ENCODE data around the gene OPCML.

OPCML gene

DNA sequence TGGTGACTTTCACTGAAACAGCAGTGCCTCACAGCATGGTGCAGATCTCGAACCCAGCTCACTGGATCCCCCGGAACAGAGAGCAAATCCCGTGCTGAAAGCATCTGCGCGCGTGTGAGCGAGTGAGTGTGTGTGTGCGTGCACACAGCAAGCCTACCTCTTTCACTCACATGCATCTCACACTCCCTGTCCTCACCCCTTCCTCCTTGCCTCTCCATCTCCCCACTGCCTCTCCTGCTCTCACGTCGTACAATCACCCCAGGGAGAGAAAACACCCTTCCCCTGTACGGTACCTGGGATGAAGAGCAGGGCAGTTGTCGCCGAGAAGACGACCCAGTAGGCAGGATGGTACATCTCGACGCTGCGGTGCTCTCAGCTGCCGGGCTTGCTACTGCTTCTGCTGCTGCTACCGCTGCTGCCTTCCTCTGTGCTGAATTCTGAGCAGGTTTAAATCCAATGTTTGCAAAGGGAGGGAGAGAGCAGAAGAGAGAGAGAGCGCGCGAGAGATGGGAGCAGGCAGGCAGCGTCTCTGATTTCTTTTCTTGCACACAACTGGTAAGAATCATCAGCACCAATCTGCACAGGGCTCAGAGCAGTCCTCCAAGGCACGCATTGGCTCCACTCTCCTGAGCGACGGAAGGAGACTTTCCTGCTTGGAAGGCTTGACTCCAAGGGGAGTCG, at the start of gene OPCML:
Gene OPCML, minus strand, starts transcription at position 531 of the 681 bp plus-strand sequence.
- TF ChIP-seq, protein P1, sequence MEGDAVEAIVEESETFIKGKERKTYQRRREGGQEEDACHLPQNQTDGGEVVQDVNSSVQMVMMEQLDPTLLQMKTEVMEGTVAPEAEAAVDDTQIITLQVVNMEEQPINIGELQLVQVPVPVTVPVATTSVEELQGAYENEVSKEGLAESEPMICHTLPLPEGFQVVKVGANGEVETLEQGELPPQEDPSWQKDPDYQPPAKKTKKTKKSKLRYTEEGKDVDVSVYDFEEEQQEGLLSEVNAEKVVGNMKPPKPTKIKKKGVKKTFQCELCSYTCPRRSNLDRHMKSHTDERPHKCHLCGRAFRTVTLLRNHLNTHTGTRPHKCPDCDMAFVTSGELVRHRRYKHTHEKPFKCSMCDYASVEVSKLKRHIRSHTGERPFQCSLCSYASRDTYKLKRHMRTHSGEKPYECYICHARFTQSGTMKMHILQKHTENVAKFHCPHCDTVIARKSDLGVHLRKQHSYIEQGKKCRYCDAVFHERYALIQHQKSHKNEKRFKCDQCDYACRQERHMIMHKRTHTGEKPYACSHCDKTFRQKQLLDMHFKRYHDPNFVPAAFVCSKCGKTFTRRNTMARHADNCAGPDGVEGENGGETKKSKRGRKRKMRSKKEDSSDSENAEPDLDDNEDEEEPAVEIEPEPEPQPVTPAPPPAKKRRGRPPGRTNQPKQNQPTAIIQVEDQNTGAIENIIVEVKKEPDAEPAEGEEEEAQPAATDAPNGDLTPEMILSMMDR (IDR thresholded peaks at IDR 0.05; ENCODE audit: borderline replicate concordance, insufficient read depth, low read depth, low read length): no peak
- no peak within 1 kb of the TSS for H3K4me3 ChIP-seq (ENCODE audit: low read depth, low read length)

DNA sequence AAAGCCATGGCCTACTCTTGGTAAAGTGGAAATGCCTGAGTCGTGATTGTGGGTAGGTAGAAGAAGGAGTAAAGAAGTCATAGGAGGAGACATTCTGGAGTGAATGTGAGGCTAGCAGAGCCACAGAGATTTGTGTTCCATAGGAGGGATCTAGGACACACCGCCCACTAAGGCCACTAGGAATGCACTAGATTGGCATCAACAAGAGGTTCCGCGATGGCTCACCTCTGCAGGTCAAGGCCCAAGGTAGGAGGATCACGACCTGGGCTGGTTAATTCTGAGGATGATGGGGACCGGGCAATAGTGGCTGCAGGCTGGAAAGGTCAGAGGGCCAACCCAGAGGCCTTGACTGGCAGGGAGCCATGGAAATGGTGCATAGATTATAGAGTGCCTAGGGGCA, 48.8 kb upstream of the OPCML start:
- TF ChIP-seq, protein P1 (IDR thresholded peaks at IDR 0.05; ENCODE audit: borderline replicate concordance, insufficient read depth, low read depth, low read length): no peak
- H3K4me3 ChIP-seq (ENCODE audit: low read depth, low read length): no peak overlapping the region

DNA sequence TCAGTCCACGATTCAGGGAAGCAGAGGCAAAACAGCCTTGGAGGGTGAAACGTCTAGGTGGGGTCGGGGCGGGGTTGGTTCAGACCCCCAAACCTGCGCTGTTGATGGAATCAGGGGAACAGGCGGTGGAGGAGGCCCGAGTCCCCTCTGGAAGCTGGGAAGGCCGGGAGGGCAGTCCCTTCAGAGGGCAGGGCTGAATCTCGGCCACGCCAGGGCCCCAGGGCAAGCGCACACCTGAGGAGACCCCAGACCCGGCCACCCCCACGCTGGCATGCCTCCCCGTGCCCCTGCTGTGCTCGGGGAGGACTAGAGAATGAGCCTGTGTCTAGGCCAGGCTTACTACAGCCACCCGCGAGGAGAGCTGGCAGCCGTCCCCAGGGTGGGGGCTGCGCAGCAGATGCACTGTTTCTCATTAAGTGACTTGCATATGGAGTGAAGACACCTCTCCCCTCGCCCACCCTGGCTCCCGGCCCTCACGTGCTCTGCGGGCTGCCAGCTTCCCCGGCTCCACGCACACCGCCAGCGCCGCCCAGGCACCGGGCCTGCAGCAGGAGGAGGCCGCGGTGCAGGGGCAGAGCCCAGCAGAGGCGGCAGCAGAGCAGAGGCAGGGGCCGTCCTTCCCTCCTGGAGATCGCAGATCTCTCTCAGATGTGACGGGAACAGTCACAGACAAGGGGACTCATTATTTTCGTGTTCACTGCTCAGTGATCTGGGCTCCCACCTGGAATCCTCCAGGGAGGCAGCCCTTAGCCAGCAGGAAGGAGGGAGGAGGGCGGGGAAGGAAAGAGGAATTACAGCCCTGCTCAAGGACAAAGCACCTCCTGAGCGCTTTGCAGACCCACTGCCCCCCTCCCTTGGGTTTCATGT, 47.1 kb upstream of the OPCML start:
- H3K4me3 ChIP-seq (ENCODE audit: low read depth, low read length): no peak overlapping the region
- TF ChIP-seq, protein P1 (IDR thresholded peaks at IDR 0.05; ENCODE audit: borderline replicate concordance, insufficient read depth, low read depth, low read length): no peak

DNA sequence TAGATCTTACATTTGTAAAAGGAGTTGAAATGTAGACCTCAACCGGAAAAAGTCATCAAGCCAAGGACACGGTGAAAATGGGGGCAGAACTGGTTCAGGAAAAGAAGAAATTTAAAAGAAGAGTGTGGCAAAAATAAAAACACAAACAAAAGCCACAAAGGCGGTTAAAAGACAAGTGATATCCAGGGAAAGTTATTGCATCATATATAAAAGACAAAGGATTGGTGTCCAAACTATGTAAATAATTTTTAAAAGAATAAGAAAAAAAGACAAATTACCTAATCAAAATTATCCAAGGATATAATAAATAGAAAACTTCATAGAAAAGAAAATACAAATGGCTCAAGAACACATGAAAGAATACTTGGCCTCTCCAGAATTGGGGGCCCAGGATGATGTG, 45.1 kb upstream of the OPCML start:
- TF ChIP-seq, protein P1 (IDR thresholded peaks at IDR 0.05; ENCODE audit: borderline replicate concordance, insufficient read depth, low read depth, low read length): no peak
- no peak overlapping the region for H3K4me3 ChIP-seq (ENCODE audit: low read depth, low read length)

DNA sequence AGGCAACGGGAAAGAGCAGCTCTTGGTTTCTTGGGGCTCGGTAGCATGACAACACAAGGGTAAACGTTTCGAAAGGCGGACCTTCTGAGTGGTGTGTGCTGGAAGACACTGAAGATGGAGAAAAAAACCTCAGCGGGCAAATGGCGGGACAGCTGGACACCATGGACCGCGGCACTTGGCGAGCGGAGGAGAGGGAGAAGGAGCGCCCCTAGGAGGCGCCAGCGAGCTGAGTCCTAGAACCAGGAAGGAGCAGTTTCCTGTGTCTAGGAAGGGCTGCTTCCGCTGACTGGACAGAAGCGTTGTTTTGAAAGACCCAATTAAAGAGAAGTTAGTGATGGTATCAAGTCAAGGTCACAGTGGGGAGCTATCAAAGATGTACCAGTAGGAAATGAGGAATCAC, 44.0 kb upstream of the OPCML start:
- no peak overlapping the region for H3K4me3 ChIP-seq (ENCODE audit: low read depth, low read length)
- TF ChIP-seq, protein P1 (IDR thresholded peaks at IDR 0.05; ENCODE audit: borderline replicate concordance, insufficient read depth, low read depth, low read length): peak; percentile 39; the same call in 1 of the 2 replicates

DNA sequence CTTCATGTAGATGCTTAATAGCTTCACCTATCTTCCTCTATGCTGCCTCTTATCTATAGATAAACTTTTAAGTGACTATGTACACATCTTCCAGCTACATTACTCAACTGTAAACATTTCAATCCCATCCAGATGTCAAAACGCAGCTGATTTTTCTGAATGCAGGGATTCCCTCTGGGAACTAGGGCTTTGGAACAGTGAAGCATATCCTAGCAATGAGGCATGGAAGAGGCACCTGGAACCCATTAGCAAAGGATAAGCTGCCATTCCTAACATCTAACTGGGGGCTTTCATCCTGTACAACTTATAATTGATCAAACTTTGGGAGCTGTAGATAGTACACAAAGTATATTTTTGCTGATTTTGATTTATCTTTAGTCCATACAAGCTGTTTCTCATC, 40.8 kb upstream of the OPCML start:
- TF ChIP-seq, protein P1 (IDR thresholded peaks at IDR 0.05; ENCODE audit: borderline replicate concordance, insufficient read depth, low read depth, low read length): no peak
- H3K4me3 ChIP-seq (ENCODE audit: low read depth, low read length): no peak overlapping the region
